Body of pancreas (tissue), 4 donors: ENCODE results near the gene SNED1. TPM values are rescaled to one million over a fixed set of nuclear protein-coding genes. Genes with fewer than 3 reads are reported as not detected.

Experiments
- ATAC-seq: fragments of 150-250 bp; one replicate; pipeline ENCODE4 v1.9.1; 2016
- DNase-seq, 4 donors: peaks; one replicate each; pipeline ENCODE4 v3.0.0-alpha.2; 2019
- H3K27ac ChIP-seq, 4 donors: fragments of 200-600 bp; sonication (generic); 1 replicate in 3 of 4; 2 replicates in 1 of 4; pipeline versions ENCODE4 v1.5.1 to v1.6.1; 2016 to 2019; ENCODE audit warnings: mild to moderate bottlenecking in 1 of 4, mixed read lengths in 1 of 4, moderate library complexity in 1 of 4
- H3K27me3 ChIP-seq, 2 donors: fragments of 200-600 bp; sonication (generic); one replicate each; pipeline ENCODE4 v1.6.0; 2016; ENCODE audit warnings: mild to moderate bottlenecking in 1 of 2
- H3K36me3 ChIP-seq, 2 donors: fragments of 200-600 bp; sonication (generic); replicated peaks in 1 of 2; 2 replicates each; pipeline ENCODE4 v1.5.1; 2016; ENCODE audit warnings: low read depth in 2 of 2; ENCODE audit not compliant: insufficient read depth in 1 of 2
- H3K4me1 ChIP-seq: fragments of 200-600 bp; sonication (generic); one replicate; pipeline ENCODE4 v1.6.0; 2016
- H3K4me3 ChIP-seq, 2 donors: fragments of 200-600 bp; sonication (generic); 1 replicate in 1 of 2; 2 replicates in 1 of 2; pipeline ENCODE4 v1.5.1; 2016 to 2019
- H3K9me3 ChIP-seq, 3 donors: fragments of 200-600 bp; sonication (generic); 1 replicate in 2 of 3; 2 replicates in 1 of 3; pipeline ENCODE4 v1.5.1; 2016
- POLR2A ChIP-seq, 3 donors: fragments of 450-650 bp; IDR thresholded peaks; one replicate each; pipeline ENCODE4 v1.6.1; 2016; ENCODE audit warnings: antibody characterized with exemption in 3 of 3, mild to moderate bottlenecking in 2 of 3
- WGBS, 2 donors: methylation state at CpG; one replicate each; pipeline ENCODE4 v1.1.5; 2017; 5-methylcytosine and 5-hydroxymethylcytosine counted together
- intact Hi-C: fragments of 100-400 bp; cut with DNase I; formaldehyde crosslinking; loops from one replicate; pipeline ENCODE4 v1.15.1; 2023
- total RNA-seq, 2 donors: library from RNA; depleted of rRNA; stranded (reverse); fragments of >200 nt; gene quantifications; one replicate each; pipeline ENCODE4 v1.1.0, GENCODE V29; 2016
- TF ChIP-seq, protein P1 (sequence below), 7 experiments: fragments of 450-650 bp in 4 of 7; fragments of 200-600 bp in 3 of 7; sonication (generic) in 3 of 7; IDR thresholded peaks; one replicate each; pipeline ENCODE4 v1.5.1; 2016 to 2019; ENCODE audit warnings: antibody characterized with exemption in 7 of 7

Gene SNED1
- total RNA-seq, 2 donors from 2014 or later = 13.5 to 33.0 TPM

GRCh38 chr2:241035818-241036396, 37.5 kb downstream of the SNED1 start:
- Histone ChIP-seq H3K4me3 (peak overlapping the region in 1 of 2 donors; percentile 1), H3K27ac (peak overlapping the region in 1 of 4 donors; percentile 12), H3K36me3 (no peaks in the 10 kb centered on the region), H3K27me3 (no peaks in the 10 kb centered on the region), H3K9me3 (no peaks in the 10 kb centered on the region), H3K4me1 (peaks cover 10% of the 10 kb centered on the region)
- ATAC-seq = no peak
- DNase-seq = no peak
- 15 to 21% methylated on average over 11 of the region's 39 CpGs for WGBS, 2 donors
- TF ChIP-seq, protein P1, sequence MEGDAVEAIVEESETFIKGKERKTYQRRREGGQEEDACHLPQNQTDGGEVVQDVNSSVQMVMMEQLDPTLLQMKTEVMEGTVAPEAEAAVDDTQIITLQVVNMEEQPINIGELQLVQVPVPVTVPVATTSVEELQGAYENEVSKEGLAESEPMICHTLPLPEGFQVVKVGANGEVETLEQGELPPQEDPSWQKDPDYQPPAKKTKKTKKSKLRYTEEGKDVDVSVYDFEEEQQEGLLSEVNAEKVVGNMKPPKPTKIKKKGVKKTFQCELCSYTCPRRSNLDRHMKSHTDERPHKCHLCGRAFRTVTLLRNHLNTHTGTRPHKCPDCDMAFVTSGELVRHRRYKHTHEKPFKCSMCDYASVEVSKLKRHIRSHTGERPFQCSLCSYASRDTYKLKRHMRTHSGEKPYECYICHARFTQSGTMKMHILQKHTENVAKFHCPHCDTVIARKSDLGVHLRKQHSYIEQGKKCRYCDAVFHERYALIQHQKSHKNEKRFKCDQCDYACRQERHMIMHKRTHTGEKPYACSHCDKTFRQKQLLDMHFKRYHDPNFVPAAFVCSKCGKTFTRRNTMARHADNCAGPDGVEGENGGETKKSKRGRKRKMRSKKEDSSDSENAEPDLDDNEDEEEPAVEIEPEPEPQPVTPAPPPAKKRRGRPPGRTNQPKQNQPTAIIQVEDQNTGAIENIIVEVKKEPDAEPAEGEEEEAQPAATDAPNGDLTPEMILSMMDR (IDR thresholded peaks at IDR 0.05) = no peak
- TF ChIP-seq POLR2A (IDR thresholded peaks at IDR 0.05) = no peak
- intact Hi-C loops = no loop called here

- ATAC-seq (peak; percentile 69), DNase-seq (peak; percentile 35 to 62 (median 60))
- TF ChIP-seq POLR2A (IDR thresholded peaks at IDR 0.05) = no peak
- TF ChIP-seq, protein P1 (IDR thresholded peaks at IDR 0.05) = no peak
- no peaks in the 10 kb centered on the region for H3K27me3 ChIP-seq
- no peaks in the 10 kb centered on the region for H3K36me3 ChIP-seq
- peaks cover 10% of the 10 kb centered on the region for H3K4me1 ChIP-seq
- peak overlapping the region in 1 of 2 donors; percentile 1 for H3K4me3 ChIP-seq
- H3K9me3 ChIP-seq = no peaks in the 10 kb centered on the region
- H3K27ac ChIP-seq = peak overlapping the region in 1 of 4 donors; percentile 12
- 17% methylated on average over 35 of the region's 36 CpGs; no CpG with 5 or more reads in 1 of the 2 donors for WGBS, 2 donors
- intact Hi-C loops = no loop called here
These were observed 38.1 kb downstream of the SNED1 start for GRCh38 chr2:241036397-241036963.

DNA sequence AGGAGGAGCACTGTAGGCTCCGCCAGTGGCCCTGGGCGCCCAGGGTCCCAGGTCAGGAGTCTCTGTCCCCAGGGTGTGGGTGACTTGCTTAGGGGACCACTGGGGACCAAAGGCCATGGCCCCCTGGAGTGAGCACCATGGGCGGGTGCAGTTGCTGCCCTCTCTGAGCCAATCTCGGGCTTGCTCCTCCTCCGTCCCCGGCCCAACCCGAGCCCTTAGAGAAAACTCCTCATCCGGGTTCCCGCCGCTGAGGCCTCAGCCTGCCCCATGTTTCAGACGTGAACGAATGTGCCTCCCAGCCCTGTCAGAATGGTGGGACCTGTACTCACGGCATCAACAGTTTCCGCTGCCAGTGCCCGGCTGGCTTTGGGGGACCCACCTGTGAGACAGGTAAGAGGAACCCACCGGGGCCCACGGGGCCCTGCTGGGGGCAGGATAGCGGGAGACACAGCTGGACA, 38.6 kb downstream of the SNED1 start:
- DNase-seq = peak in 1 of 4 donors; percentile 13
- Histone ChIP-seq H3K27me3 (no peaks in the 10 kb centered on the region), H3K9me3 (no peaks in the 10 kb centered on the region), H3K4me1 (peaks cover 10% of the 10 kb centered on the region), H3K4me3 (no peak overlapping the region), H3K36me3 (no peaks in the 10 kb centered on the region), H3K27ac (no peak overlapping the region)
- TF ChIP-seq, protein P1 (IDR thresholded peaks at IDR 0.05) = no peak
- no peak for TF ChIP-seq POLR2A (IDR thresholded peaks at IDR 0.05)
- intact Hi-C loops = no loop called here
- WGBS, 2 donors = 82 to 85% methylated on average over 16 to 17 of the region's 18 CpGs
- ATAC-seq = peak; percentile 5

- intact Hi-C loops = no loop called here
- no peak for ATAC-seq
- H3K27me3 ChIP-seq = no peaks in the 10 kb centered on the region
- DNase-seq = no peak
- no peaks in the 10 kb centered on the region for H3K36me3 ChIP-seq
- no peak overlapping the region for H3K4me3 ChIP-seq
- H3K9me3 ChIP-seq = no peaks in the 10 kb centered on the region
- TF ChIP-seq POLR2A (IDR thresholded peaks at IDR 0.05) = no peak
- TF ChIP-seq, protein P1 (IDR thresholded peaks at IDR 0.05) = no peak
- no peak overlapping the region for H3K27ac ChIP-seq
- H3K4me1 ChIP-seq = peaks cover 10% of the 10 kb centered on the region
- WGBS, 2 donors = 89% methylated on average over 7 to 9 of the region's 9 CpGs
These were observed 39.1 kb downstream of the SNED1 start for GRCh38 chr2:241037498-241037897.
